OCI-LY1 (cell line): Measurements from ENCODE around the gene DPH1.

ENCODE experiments used
- H2AFZ ChIP-seq: fragments of 200-600 bp; sonication (generic), shearing (Covaris generic); 2 replicates; pipeline ENCODE4 v1.6.0; 2014; ENCODE audit warnings: antibody characterized with exemption, mild to moderate bottlenecking, low read length
- H3F3A ChIP-seq: fragments of 200-600 bp; sonication (generic), shearing (Covaris generic); 2 replicates; pipeline ENCODE4 v1.6.0; 2014; ENCODE audit warnings: mild to moderate bottlenecking, antibody characterized with exemption, low read length, moderate library complexity; ENCODE audit not compliant: insufficient read depth
- H3K27ac ChIP-seq: fragments of 200-600 bp; sonication (generic); 2 replicates; pipeline ENCODE4 v1.5.1; 2014; ENCODE audit warnings: low read length, mixed run types, mild to moderate bottlenecking, low read depth; ENCODE audit not compliant: poor library complexity, severe bottlenecking
- H3K27me3 ChIP-seq: fragments of 200-600 bp; sonication (generic); 2 replicates; pipeline ENCODE4 v1.6.0; 2014; ENCODE audit warnings: antibody characterized with exemption, mild to moderate bottlenecking, low read length, moderate library complexity; ENCODE audit not compliant: insufficient read depth
- H3K36me3 ChIP-seq: fragments of 200-600 bp; sonication (generic); 2 replicates; pipeline ENCODE4 v1.6.1; 2014; ENCODE audit warnings: mild to moderate bottlenecking, antibody characterized with exemption, low read length, moderate library complexity, mixed read lengths; ENCODE audit not compliant: insufficient read depth
- H3K4me1 ChIP-seq: fragments of 200-600 bp; sonication (generic); 2 replicates; pipeline ENCODE4 v1.5.1; 2014; ENCODE audit warnings: mild to moderate bottlenecking, low read length, moderate library complexity; ENCODE audit not compliant: insufficient read depth, severe bottlenecking
- H3K4me2 ChIP-seq: fragments of 200-600 bp; sonication (generic), shearing (Covaris generic); 2 replicates; pipeline ENCODE4 v1.6.1; 2014; ENCODE audit warnings: low read length
- H3K4me3 ChIP-seq: fragments of 200-600 bp; sonication (generic); 2 replicates; pipeline ENCODE4 v1.5.1; 2014; ENCODE audit warnings: low read length, low read depth, mild to moderate bottlenecking, mixed read lengths; ENCODE audit not compliant: poor library complexity, severe bottlenecking
- H3K79me2 ChIP-seq: fragments of 200-600 bp; shearing (Covaris generic); 2 replicates; pipeline ENCODE4 v1.6.1; 2016; ENCODE audit warnings: mixed run types, low read length, mixed read lengths; ENCODE audit not compliant: insufficient read depth
- H3K9ac ChIP-seq: fragments of 200-600 bp; sonication (generic), shearing (Covaris generic); 2 replicates; pipeline ENCODE4 v1.6.1; 2014; ENCODE audit warnings: mild to moderate bottlenecking, low read length, mixed read lengths
- H3K9me2 ChIP-seq: fragments of 200-600 bp; sonication (generic), shearing (Covaris generic); 2 replicates; pipeline ENCODE4 v1.6.1; 2014; ENCODE audit warnings: low read depth, mild to moderate bottlenecking, low read length, mixed read lengths
- H3K9me3 ChIP-seq: fragments of 200-600 bp; shearing (Covaris generic); 2 replicates; pipeline ENCODE4 v1.6.1; 2014; ENCODE audit warnings: low read length, mixed read lengths
- H4K20me1 ChIP-seq: fragments of 200-600 bp; sonication (generic), shearing (Covaris generic); 2 replicates; pipeline ENCODE4 v1.6.0; 2016; ENCODE audit warnings: mild to moderate bottlenecking, low read length; ENCODE audit not compliant: insufficient read depth
- CTCF ChIP-seq: fragments of 200-600 bp; sonication (generic), shearing (Covaris generic); IDR thresholded peaks from 2 replicates; pipeline ENCODE4 v1.5.1; 2017; ENCODE audit warnings: mild to moderate bottlenecking, antibody characterized with exemption, low read length, moderate library complexity, mixed read lengths
- EZH2 ChIP-seq: fragments of 200-600 bp; sonication (generic), shearing (Covaris generic); IDR thresholded peaks from 2 replicates; pipeline ENCODE4 v1.8.0; 2017; ENCODE audit warnings: borderline replicate concordance, mixed run types, mild to moderate bottlenecking, antibody characterized with exemption, low read length, moderate library complexity, mixed read lengths

DPH1 gene

GRCh38 chr17:2075336-2076086 lies 45.6 kb downstream of the DPH1 start:
- Histone ChIP-seq H2AFZ (no peak overlapping the region), H3K9ac (no peak overlapping the region), H3K9me3 (no peaks in the 10 kb centered on the region), H3K27me3 (no peaks in the 10 kb centered on the region), H3K9me2 (no peaks in the 10 kb centered on the region), H3K4me3 (no peak overlapping the region), H3K4me1 (peaks cover 10% of the 10 kb centered on the region), H3K79me2 (no peaks in the 10 kb centered on the region), H4K20me1 (no peaks in the 10 kb centered on the region), H3K4me2 (no peak overlapping the region), H3F3A (no peaks in the 10 kb centered on the region), H3K27ac (no peak overlapping the region), H3K36me3 (peaks cover 14% of the 10 kb centered on the region; the same call in 1 of the 2 replicates)
- TF ChIP-seq CTCF (no peak), EZH2 (no peak)

DNA sequence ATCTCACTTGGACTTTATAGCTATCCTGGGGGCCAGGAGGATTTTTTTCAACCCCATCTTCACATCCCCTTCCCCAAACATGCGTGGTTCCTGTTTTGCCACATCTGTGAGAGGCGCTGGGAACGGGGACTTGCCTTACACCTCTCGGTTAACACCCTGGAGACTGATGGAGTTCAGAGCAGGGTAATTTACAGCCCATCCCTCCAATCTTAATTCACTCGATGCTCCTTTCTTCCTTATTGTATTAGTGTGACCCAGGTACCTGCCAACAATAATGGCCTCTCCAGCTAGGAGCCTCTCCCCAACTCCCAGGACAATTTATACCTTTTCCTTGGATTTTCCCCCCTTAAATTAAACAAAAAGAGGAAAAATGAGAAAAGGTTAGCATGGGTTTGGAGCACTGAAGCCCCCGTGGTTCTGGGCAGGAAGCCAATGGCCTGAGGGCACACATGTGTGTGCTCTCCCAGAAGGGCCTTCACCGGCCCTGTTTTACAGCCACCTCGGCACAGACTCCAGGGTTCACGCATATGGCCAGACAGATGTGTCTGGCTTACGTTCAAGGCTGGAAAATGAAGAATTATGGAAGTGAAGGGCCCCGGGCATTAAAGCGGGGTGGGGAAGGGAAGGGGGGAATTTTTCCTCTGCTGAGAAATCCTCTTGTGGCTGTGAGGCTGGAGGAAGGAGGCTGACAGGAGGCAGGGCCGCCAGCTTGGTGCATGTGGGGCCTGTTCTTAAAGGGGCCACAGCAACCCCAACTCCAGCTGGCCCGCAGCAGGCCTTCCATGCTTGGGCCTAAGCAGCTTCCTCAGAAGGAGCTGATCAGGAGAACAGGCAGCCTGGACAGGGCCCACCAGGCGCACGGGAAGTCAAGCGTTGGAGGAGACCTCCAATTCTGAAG lies 46.4 kb downstream of the DPH1 start:
- H3K79me2 ChIP-seq: no peaks in the 10 kb centered on the region
- H3K9ac ChIP-seq: no peak overlapping the region
- no peaks in the 10 kb centered on the region for H4K20me1 ChIP-seq
- no peaks in the 10 kb centered on the region for H3K27me3 ChIP-seq
- H2AFZ ChIP-seq: no peak overlapping the region
- H3F3A ChIP-seq: no peaks in the 10 kb centered on the region
- H3K4me3 ChIP-seq: no peak overlapping the region
- H3K9me3 ChIP-seq: no peaks in the 10 kb centered on the region
- peaks cover 19% of the 10 kb centered on the region; the same call in 1 of the 2 replicates for H3K36me3 ChIP-seq
- no peaks in the 10 kb centered on the region for H3K9me2 ChIP-seq
- no peak for TF ChIP-seq CTCF
- H3K4me1 ChIP-seq: peaks cover 2% of the 10 kb centered on the region
- H3K4me2 ChIP-seq: no peak overlapping the region
- H3K27ac ChIP-seq: no peak overlapping the region

GRCh38 chr17:2077040-2077439 lies 47.1 kb downstream of the DPH1 start:
- Histone ChIP-seq H3K4me1 (no peaks in the 10 kb centered on the region), H3K9ac (no peak overlapping the region), H4K20me1 (no peaks in the 10 kb centered on the region), H3K79me2 (no peaks in the 10 kb centered on the region), H3K27ac (no peak overlapping the region), H3K9me3 (no peaks in the 10 kb centered on the region), H3K27me3 (no peaks in the 10 kb centered on the region), H3F3A (no peaks in the 10 kb centered on the region), H2AFZ (no peak overlapping the region), H3K9me2 (no peaks in the 10 kb centered on the region), H3K4me3 (no peak overlapping the region), H3K36me3 (peaks cover 18% of the 10 kb centered on the region; the same call in 1 of the 2 replicates), H3K4me2 (no peak overlapping the region)
- TF ChIP-seq CTCF (no peak), EZH2 (no peak)
